MM.1S (cell line): ENCODE results near the gene RASSF1.

Experiments used
- EZH2phosphoT487 ChIP-seq: fragments of 300-600 bp; sonication (generic); IDR thresholded peaks from 2 replicates; pipeline ENCODE4 v1.6.1; 2018; ENCODE audit warnings: antibody characterized with exemption, low read length
- TF ChIP-seq, protein P1 (sequence below): fragments of 300-600 bp; sonication (generic); IDR thresholded peaks from 2 replicates; pipeline ENCODE4 v1.5.1; 2016; ENCODE audit warnings: antibody characterized with exemption, low read length, mixed read lengths

DNA sequence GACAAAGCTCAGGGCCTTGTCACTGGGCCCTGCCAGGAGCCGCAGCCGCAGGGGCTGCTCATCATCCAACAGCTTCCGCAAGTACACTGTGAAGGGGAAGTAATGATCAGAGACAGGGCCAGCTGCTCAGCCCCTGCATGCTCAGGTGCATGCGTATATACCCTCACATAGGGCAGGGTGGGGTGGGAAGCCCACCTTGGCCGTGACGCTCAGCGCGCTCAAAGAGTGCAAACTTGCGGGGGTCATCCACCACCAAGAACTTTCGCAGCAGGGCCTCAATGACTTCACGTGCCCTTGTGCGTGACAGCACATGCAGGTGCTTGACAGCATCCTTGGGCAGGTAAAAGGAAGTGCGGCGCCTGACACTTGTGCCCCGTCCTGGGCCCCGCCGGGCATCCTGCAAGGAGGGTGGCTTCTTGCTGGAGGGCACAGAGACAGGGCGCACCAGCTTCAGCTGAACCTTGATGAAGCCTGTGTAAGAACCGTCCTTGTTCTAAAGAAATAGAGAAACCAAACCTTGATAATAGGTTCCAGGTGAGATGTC lies 9.2 kb downstream of the RASSF1 start:
- TF ChIP-seq, protein P1, sequence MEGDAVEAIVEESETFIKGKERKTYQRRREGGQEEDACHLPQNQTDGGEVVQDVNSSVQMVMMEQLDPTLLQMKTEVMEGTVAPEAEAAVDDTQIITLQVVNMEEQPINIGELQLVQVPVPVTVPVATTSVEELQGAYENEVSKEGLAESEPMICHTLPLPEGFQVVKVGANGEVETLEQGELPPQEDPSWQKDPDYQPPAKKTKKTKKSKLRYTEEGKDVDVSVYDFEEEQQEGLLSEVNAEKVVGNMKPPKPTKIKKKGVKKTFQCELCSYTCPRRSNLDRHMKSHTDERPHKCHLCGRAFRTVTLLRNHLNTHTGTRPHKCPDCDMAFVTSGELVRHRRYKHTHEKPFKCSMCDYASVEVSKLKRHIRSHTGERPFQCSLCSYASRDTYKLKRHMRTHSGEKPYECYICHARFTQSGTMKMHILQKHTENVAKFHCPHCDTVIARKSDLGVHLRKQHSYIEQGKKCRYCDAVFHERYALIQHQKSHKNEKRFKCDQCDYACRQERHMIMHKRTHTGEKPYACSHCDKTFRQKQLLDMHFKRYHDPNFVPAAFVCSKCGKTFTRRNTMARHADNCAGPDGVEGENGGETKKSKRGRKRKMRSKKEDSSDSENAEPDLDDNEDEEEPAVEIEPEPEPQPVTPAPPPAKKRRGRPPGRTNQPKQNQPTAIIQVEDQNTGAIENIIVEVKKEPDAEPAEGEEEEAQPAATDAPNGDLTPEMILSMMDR: no peak
- no peak for TF ChIP-seq EZH2phosphoT487
